ENCODE measurements around the gene ARMC6.

ARMC6 gene

DNA sequence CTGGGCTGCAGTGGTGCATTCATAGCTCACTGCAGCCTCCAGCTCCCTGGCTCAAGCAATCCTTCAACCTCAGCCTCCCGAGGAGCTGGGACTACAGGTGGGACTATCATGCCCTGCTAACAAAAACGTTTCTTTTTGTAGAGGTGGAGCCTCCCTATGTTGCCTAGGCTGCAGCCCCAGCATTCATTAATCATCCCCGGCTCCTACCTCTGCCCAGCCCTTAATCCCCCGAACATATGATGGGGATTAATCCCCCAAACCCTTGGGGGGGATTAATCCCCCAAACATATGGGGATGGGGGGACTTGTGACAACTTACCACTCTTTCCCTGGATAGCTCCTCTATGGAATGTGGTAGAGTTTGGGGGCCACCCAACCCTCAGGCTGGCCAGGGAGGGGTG, 45.9 kb upstream of the ARMC6 start:
- Histone ChIP-seq H4K20me1 (ENCODE audit: low read depth, low read length) (no peaks in the 10 kb centered on the region), H3K9me3 (ENCODE audit: insufficient read depth, low read length) (no peaks in the 10 kb centered on the region), H3K36me3 (ENCODE audit: low read length) (no peaks in the 10 kb centered on the region), H3K9me2 (replicated peaks; ENCODE audit: insufficient read depth, low read length) (no peaks in the 10 kb centered on the region), H3K27me3 (ENCODE audit: low read length) (no peaks in the 10 kb centered on the region), H3K27ac (ENCODE audit: low read depth, low read length) (no peak overlapping the region), H3K4me3 (ENCODE audit: insufficient read depth, low read length, poor library complexity, severe bottlenecking) (no peak overlapping the region), H3F3A (ENCODE audit: insufficient read depth) (no peaks in the 10 kb centered on the region), H3K79me2 (ENCODE audit: insufficient read depth, low read length) (no peaks in the 10 kb centered on the region), H3K9ac (ENCODE audit: low read length) (no peak overlapping the region), H2AFZ (ENCODE audit: low read depth, low read length, severe bottlenecking) (no peak overlapping the region), H3K4me2 (ENCODE audit: low read depth, low read length, poor library complexity, severe bottlenecking) (no peak overlapping the region)
- TF ChIP-seq EZH2phosphoT487 (conservative IDR thresholded peaks at IDR 0.05; ENCODE audit: low read length): no peak
- TF ChIP-seq, protein P1, sequence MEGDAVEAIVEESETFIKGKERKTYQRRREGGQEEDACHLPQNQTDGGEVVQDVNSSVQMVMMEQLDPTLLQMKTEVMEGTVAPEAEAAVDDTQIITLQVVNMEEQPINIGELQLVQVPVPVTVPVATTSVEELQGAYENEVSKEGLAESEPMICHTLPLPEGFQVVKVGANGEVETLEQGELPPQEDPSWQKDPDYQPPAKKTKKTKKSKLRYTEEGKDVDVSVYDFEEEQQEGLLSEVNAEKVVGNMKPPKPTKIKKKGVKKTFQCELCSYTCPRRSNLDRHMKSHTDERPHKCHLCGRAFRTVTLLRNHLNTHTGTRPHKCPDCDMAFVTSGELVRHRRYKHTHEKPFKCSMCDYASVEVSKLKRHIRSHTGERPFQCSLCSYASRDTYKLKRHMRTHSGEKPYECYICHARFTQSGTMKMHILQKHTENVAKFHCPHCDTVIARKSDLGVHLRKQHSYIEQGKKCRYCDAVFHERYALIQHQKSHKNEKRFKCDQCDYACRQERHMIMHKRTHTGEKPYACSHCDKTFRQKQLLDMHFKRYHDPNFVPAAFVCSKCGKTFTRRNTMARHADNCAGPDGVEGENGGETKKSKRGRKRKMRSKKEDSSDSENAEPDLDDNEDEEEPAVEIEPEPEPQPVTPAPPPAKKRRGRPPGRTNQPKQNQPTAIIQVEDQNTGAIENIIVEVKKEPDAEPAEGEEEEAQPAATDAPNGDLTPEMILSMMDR (IDR thresholded peaks at IDR 0.05; ENCODE audit: insufficient read depth, low read length, poor library complexity, severe bottlenecking): no peak

DNA sequence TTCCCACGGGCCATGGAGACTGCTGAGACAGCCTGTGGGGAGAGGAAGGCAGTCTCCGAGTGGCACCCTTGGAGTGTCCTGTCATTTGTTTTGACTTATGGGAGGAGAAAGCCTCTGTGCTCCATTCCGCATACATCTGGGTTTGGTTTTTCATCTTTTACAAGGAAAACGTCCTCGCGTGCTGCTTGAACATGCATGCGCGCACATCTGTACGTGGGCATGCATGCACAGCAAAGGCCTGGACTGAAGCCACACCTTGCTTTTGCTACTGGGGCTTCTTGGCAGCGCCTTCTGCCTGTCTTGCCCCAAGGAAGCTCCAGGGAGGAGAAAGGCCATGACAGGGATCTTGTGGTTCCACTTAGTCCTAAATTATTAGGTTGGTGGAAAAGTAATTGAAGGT, 44.1 kb upstream of the ARMC6 start:
- no peaks in the 10 kb centered on the region for H3F3A ChIP-seq (ENCODE audit: insufficient read depth)

DNA sequence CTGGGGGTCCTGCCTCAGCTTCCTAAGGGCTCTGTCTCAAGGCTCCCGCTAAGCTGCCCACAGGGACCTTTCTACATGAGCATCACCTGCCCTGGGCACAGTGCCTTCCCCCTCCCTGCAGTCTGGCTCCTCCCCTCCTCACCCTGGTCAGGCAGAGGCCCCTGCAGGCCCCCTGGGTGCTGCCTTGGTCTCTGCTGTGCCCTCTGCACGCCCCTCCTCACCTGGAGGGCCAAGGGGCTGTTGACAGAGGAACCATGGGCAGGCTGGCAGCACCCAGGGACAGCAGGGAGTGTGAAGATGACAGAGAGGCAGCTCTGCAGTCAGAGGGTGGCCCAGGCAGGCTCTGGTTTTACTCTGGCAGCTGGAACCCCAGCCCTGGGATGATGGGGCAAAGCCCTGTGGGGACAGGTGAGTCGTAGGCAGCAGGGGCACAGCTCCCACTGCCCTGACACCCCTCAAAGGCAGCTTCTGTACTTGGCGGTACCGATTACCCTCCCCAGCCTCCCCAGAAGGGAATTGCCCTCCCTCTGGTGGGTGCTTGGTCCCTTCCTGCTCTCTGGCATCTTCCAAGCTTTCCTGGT, 43.2 kb upstream of the ARMC6 start:
- Histone ChIP-seq H3K36me3 (ENCODE audit: low read length) (0 out of 2 replicates have a peak, but pooled peaks cover 2% of the 10 kb centered on the region), H2AFZ (ENCODE audit: low read depth, low read length, severe bottlenecking) (no peak overlapping the region), H3K4me2 (ENCODE audit: low read depth, low read length, poor library complexity, severe bottlenecking) (no peak overlapping the region), H3K9me3 (ENCODE audit: insufficient read depth, low read length) (no peaks in the 10 kb centered on the region), H3K9me2 (replicated peaks; ENCODE audit: insufficient read depth, low read length) (no peaks in the 10 kb centered on the region), H3K4me3 (ENCODE audit: insufficient read depth, low read length, poor library complexity, severe bottlenecking) (no peak overlapping the region), H3K27me3 (ENCODE audit: low read length) (no peaks in the 10 kb centered on the region), H3K79me2 (ENCODE audit: insufficient read depth, low read length) (no peaks in the 10 kb centered on the region), H3K27ac (ENCODE audit: low read depth, low read length) (no peak overlapping the region), H4K20me1 (ENCODE audit: low read depth, low read length) (no peaks in the 10 kb centered on the region), H3F3A (ENCODE audit: insufficient read depth) (no peaks in the 10 kb centered on the region), H3K9ac (ENCODE audit: low read length) (no peak overlapping the region)
- TF ChIP-seq, protein P1 (IDR thresholded peaks at IDR 0.05; ENCODE audit: insufficient read depth, low read length, poor library complexity, severe bottlenecking): no peak
- no peak for TF ChIP-seq EZH2phosphoT487 (conservative IDR thresholded peaks at IDR 0.05; ENCODE audit: low read length)

More for the DNA sequence above, 44.1 kb upstream of the ARMC6 start:
- Histone ChIP-seq H3K4me2 (ENCODE audit: low read depth, low read length, poor library complexity, severe bottlenecking) (no peak overlapping the region), H3K4me3 (ENCODE audit: insufficient read depth, low read length, poor library complexity, severe bottlenecking) (no peak overlapping the region), H2AFZ (ENCODE audit: low read depth, low read length, severe bottlenecking) (no peak overlapping the region), H3K9ac (ENCODE audit: low read length) (no peak overlapping the region), H3K9me2 (replicated peaks; ENCODE audit: insufficient read depth, low read length) (no peaks in the 10 kb centered on the region), H4K20me1 (ENCODE audit: low read depth, low read length) (no peaks in the 10 kb centered on the region), H3K27me3 (ENCODE audit: low read length) (no peaks in the 10 kb centered on the region), H3K79me2 (ENCODE audit: insufficient read depth, low read length) (no peaks in the 10 kb centered on the region), H3K9me3 (ENCODE audit: insufficient read depth, low read length) (no peaks in the 10 kb centered on the region), H3K36me3 (ENCODE audit: low read length) (0 out of 2 replicates have a peak, but pooled peaks cover 2% of the 10 kb centered on the region), H3K27ac (ENCODE audit: low read depth, low read length) (no peak overlapping the region)
- TF ChIP-seq, protein P1 (IDR thresholded peaks at IDR 0.05; ENCODE audit: insufficient read depth, low read length, poor library complexity, severe bottlenecking): no peak

Measured in SU-DHL-6 (cell line).